ENCODE data around the gene RIOK3. TPM values are rescaled to one million over a fixed set of nuclear protein-coding genes. Genes with fewer than 3 reads are reported as not detected.

RIOK3 gene
- total and polyA plus RNA-seq, 2 of the 4 experiments (the other 2 are of a cell fraction): 21.5 to 38.9 TPM

GRCh38 chr18:23451011-23451410 lies 2.1 kb upstream of the RIOK3 start:
- Histone ChIP-seq H4K8ac (ENCODE audit: low read depth in 2 of 2, low read length in 2 of 2) (no peak overlapping the region), H4K5ac (ENCODE audit: low read depth, low read length) (no peak overlapping the region), H3K18ac (ENCODE audit: low read depth, low read length) (no peak overlapping the region), H3K23ac (ENCODE audit: low read depth, low read length) (no peak overlapping the region), H3K4me3 (ENCODE audit: insufficient read depth, low read depth, low read length) (no peak overlapping the region), H3K36me3 (ENCODE audit: control insufficient read depth, insufficient read depth, low read length) (peaks cover 3% of the 10 kb centered on the region), H2BK20ac (ENCODE audit: low read depth, low read length) (no peak overlapping the region), H4K20me1 (ENCODE audit: insufficient read depth, low read length) (peaks cover 16% of the 10 kb centered on the region; the same call in 1 of the 2 replicates), H4K91ac (ENCODE audit: insufficient read depth, low read depth, low read length) (no peak overlapping the region), H3K9ac (ENCODE audit: low read depth, low read length) (no peak overlapping the region), H2AK5ac (ENCODE audit: low read depth, low read length) (peak overlapping the region; percentile 13; the same call in 1 of the 2 replicates), H2BK120ac (ENCODE audit: low read depth, low read length) (no peak overlapping the region), H2AFZ (replicated peaks; ENCODE audit: low read length, poor library complexity) (peak overlapping the region; percentile 57), H3K56ac (ENCODE audit: extremely low read depth, insufficient read depth, low read length) (no peak overlapping the region), H3K14ac (replicated peaks; ENCODE audit: low read depth, low read length) (no peak overlapping the region), H3K27ac (ENCODE audit: insufficient read depth, low read length) (no peak overlapping the region), H3K4me2 (ENCODE audit: low read depth, low read length) (no peak overlapping the region), H2BK15ac (ENCODE audit: low read depth, low read length) (no peak overlapping the region), H3K79me1 (ENCODE audit: low read depth in 1 of 2, low read length in 2 of 2) (peaks cover 2 to 9% of the 10 kb centered on the region in 2 experiments; a peak in 3 of 4 replicates), H3K4me1 (ENCODE audit: control insufficient read depth, insufficient read depth, low read length) (no peaks in the 10 kb centered on the region; the same call in none of the 2 replicates), H3K4ac (ENCODE audit: low read depth, low read length) (no peak overlapping the region), H3K9me3 (ENCODE audit: control insufficient read depth, insufficient read depth, low read length) (peaks cover 1% of the 10 kb centered on the region; the same call in 1 of the 2 replicates), H2AK9ac (replicated peaks; ENCODE audit: low read depth, low read length, poor library complexity) (no peak overlapping the region), H3K27me3 (ENCODE audit: control insufficient read depth, insufficient read depth, low read length) (peaks cover 4% of the 10 kb centered on the region; the same call in 1 of the 2 replicates), H2BK5ac (ENCODE audit: low read depth, low read length, poor library complexity, severe bottlenecking) (no peak overlapping the region), H3K9me1 (ENCODE audit: insufficient read depth, low read length) (peaks cover 3% of the 10 kb centered on the region; the same call in 1 of the 2 replicates)
- in situ Hi-C loops (cut with MboI; ENCODE audit: low sequenced_read_pairs) (no loop called here), intact Hi-C loops (cut with micrococcal nuclease) (no loop called here), dilution Hi-C loops (cut with HindIII; ENCODE audit: low sequenced_read_pairs, unreplicated experiment) (no loop called here)
- ChIA-PET CTCF (no interaction called here), POLR2A (ENCODE audit: unreplicated experiment) (no interaction called here)
- 100% methylated on average over 2 of the region's 18 CpGs; no CpG with 5 or more reads in 1 of the 2 experiments for WGBS, 2 experiments (ENCODE audit: extremely low coverage in 2 of 2, insufficient read length in 1 of 2)
- ATAC-seq (ENCODE audit: low read depth) (no peak), DNase-seq (no peak)
- TF ChIP-seq RCOR1 (IDR thresholded peaks at IDR 0.05; ENCODE audit: insufficient replicate concordance, low read length) (no peak), MAZ (IDR thresholded peaks at IDR 0.05; ENCODE audit: borderline replicate concordance, low read depth, low read length) (no peak), NFE2L2 (IDR thresholded peaks at IDR 0.05; ENCODE audit: low read depth, low read length) (no peak), POLR2A (IDR thresholded peaks at IDR 0.05; ENCODE audit: low read depth, low read length) (no peak), SMC3 (IDR thresholded peaks at IDR 0.05; ENCODE audit: low read depth, low read length) (no peak), CEBPB (IDR thresholded peaks at IDR 0.05; ENCODE audit: low read depth, low read length) (no peak), RFX5 (IDR thresholded peaks at IDR 0.05; ENCODE audit: low read depth, low read length) (no peak), ELK1 (IDR thresholded peaks at IDR 0.05; ENCODE audit: borderline replicate concordance, low read depth, low read length) (no peak), MXI1 (IDR thresholded peaks at IDR 0.05; ENCODE audit: borderline replicate concordance, low read depth, low read length) (no peak), RAD21 (IDR thresholded peaks at IDR 0.05; ENCODE audit: low read length) (no peak), CTCF (conservative IDR thresholded peaks at IDR 0.05; ENCODE audit: low read depth, low read length) (no peak), BHLHE40 (IDR thresholded peaks at IDR 0.05; ENCODE audit: low read depth, low read length) (no peak), MAFK (IDR thresholded peaks at IDR 0.05; ENCODE audit: low read depth, low read length) (no peak)
- TF ChIP-seq, protein P1, sequence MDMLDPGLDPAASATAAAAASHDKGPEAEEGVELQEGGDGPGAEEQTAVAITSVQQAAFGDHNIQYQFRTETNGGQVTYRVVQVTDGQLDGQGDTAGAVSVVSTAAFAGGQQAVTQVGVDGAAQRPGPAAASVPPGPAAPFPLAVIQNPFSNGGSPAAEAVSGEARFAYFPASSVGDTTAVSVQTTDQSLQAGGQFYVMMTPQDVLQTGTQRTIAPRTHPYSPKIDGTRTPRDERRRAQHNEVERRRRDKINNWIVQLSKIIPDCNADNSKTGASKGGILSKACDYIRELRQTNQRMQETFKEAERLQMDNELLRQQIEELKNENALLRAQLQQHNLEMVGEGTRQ (IDR thresholded peaks at IDR 0.05; ENCODE audit: low read depth, low read length): no peak
- BruUV-seq (replicated peaks): no TSS peak
